Measurements from ENCODE around the gene SHOC2.

GRCh38 chr10:110887560-110887959 lies 31.8 kb upstream of the SHOC2 start:
- TF ChIP-seq CTCF (conservative IDR thresholded peaks at IDR 0.05; ENCODE audit: low read depth, low read length), result no peak
- no peak for TF ChIP-seq EZH2 (IDR thresholded peaks at IDR 0.05; ENCODE audit: low read length, unreplicated experiment)
- TF ChIP-seq EZH2phosphoT487 (IDR thresholded peaks at IDR 0.05; ENCODE audit: borderline replicate concordance, low read length), result no peak

All from PC-3 (cell line).